HCT116 (cell line): ENCODE data around the gene BNIP5. TPM values are rescaled to one million over a fixed set of nuclear protein-coding genes. Genes with fewer than 3 reads are reported as not detected.

Experiments
- ATAC-seq: fragments of 200-7000 bp; cut with Tn5 transposase; 2 replicates; pipeline ENCODE4 v1.9.1; 2020; ENCODE audit warnings: mild to moderate bottlenecking, moderate library complexity
- BruUV-seq: library from RNA; stranded (reverse); fragments of 400-500 nt; replicated peaks from 2 replicates; lab custom pipeline; 2021; lab: Mats Ljungman, UMichigan
- CTCF ChIA-PET: fragments of 300-600 bp; sonication (Branson Sonifier 250); formaldehyde crosslinking; loops from one replicate; lab custom pipeline; 2021; ENCODE audit warnings: antibody characterized with exemption; lab: Charles Lee
- POLR2A ChIA-PET: fragments of 300-600, 350-600 bp; sonication (Branson Sonifier 250); formaldehyde crosslinking; loops from one replicate; lab custom pipeline; 2021; ENCODE audit warnings: antibody characterized with exemption; lab: Charles Lee
- RAD21 ChIA-PET, 2 experiments: fragments of 300-600 bp; sonication (Branson Sonifier 250); formaldehyde crosslinking; loops; one replicate each; lab custom pipeline; 2023; ENCODE audit warnings: low total read pairs in 2 of 2; ENCODE audit not compliant: uncharacterized antibody in 2 of 2, unreplicated experiment in 2 of 2, low non-redundant PET in 1 of 2; lab: Charles Lee
- DNase-seq: peaks from one replicate; pipeline ENCODE4 v3.0.0-alpha.2; 2010; ENCODE audit warnings: low read depth, low spot score
- H2AFZ ChIP-seq: fragments of 200-600 bp; shearing (Covaris generic), sonication (generic); 2 replicates; pipeline ENCODE4 v1.6.1; 2017; ENCODE audit warnings: low read depth, mixed run types, mixed read lengths, antibody characterized with exemption, low read length; ENCODE audit not compliant: poor library complexity, severe bottlenecking
- H3K27ac ChIP-seq: 2 replicates; pipeline ENCODE4 v1.5.1; 2012; ENCODE audit warnings: low read depth, low read length
- H3K27me3 ChIP-seq: fragments of 200-600 bp; sonication (generic); 2 replicates; pipeline ENCODE4 v1.6.1; 2016; ENCODE audit warnings: mixed run types, low read length, mixed read lengths; ENCODE audit not compliant: insufficient read depth
- H3K36me3 ChIP-seq, 2 experiments: fragments of 200-500 bp in 1 of 2; fragments of 200-600 bp in 1 of 2; sonication (Bioruptor generic) in 1 of 2; sonication (generic) in 1 of 2; 2 replicates each; pipeline versions ENCODE4 v1.5.1 to v1.6.1; 2014 to 2016; ENCODE audit warnings: low read length in 2 of 2, inconsistent platforms in 1 of 2, mixed read lengths in 1 of 2, mixed run types in 1 of 2; ENCODE audit not compliant: insufficient read depth in 2 of 2, control insufficient read depth in 1 of 2
- H3K4me1 ChIP-seq, 2 experiments: fragments of 200-600 bp in 1 of 2; sonication (generic) in 1 of 2; 2 replicates each; pipeline versions ENCODE4 v1.5.1 to v1.6.1; 2012 to 2017; ENCODE audit warnings: low read length in 2 of 2, inconsistent platforms in 1 of 2, mild to moderate bottlenecking in 1 of 2, mixed read lengths in 1 of 2, mixed run types in 1 of 2, moderate library complexity in 1 of 2; ENCODE audit not compliant: insufficient read depth in 2 of 2, control insufficient read depth in 1 of 2
- H3K4me2 ChIP-seq: fragments of 200-600 bp; sonication (generic); 2 replicates; pipeline ENCODE4 v1.6.1; 2017; ENCODE audit warnings: mixed run types, low read length, mixed read lengths
- H3K4me3 ChIP-seq, 2 experiments: fragments of 200-600 bp in 1 of 2; sonication (generic) in 1 of 2; replicated peaks in 1 of 2; 2 replicates each; pipeline ENCODE4 v1.5.1; 2011 to 2016; ENCODE audit warnings: low read length in 2 of 2, control low read depth in 1 of 2, low read depth in 1 of 2, mild to moderate bottlenecking in 1 of 2, mixed read lengths in 1 of 2, mixed run types in 1 of 2
- H3K79me2 ChIP-seq: fragments of 200-600 bp; sonication (generic); 2 replicates; pipeline ENCODE4 v1.6.1; 2017; ENCODE audit warnings: mild to moderate bottlenecking, mixed run types, low read length, moderate library complexity, mixed read lengths; ENCODE audit not compliant: insufficient read depth
- H3K9ac ChIP-seq: fragments of 200-600 bp; sonication (generic); 2 replicates; pipeline ENCODE4 v1.6.1; 2016; ENCODE audit warnings: low read length, mixed read lengths
- H3K9me2 ChIP-seq: fragments of 200-600 bp; sonication (generic), shearing (Covaris generic); 2 replicates; pipeline ENCODE4 v1.6.1; 2017; ENCODE audit warnings: mixed run types, mild to moderate bottlenecking, moderate library complexity; ENCODE audit not compliant: insufficient read depth
- H3K9me3 ChIP-seq, 2 experiments: fragments of 200-500 bp in 1 of 2; fragments of 200-600 bp in 1 of 2; sonication (Bioruptor generic) in 1 of 2; sonication (generic) in 1 of 2; 2 replicates each; pipeline ENCODE4 v1.6.1; 2014 to 2017; ENCODE audit warnings: low read length in 2 of 2, mixed read lengths in 2 of 2, inconsistent platforms in 1 of 2, low read depth in 1 of 2, mild to moderate bottlenecking in 1 of 2, mixed run types in 1 of 2, moderate library complexity in 1 of 2; ENCODE audit not compliant: control insufficient read depth in 1 of 2, insufficient read depth in 1 of 2
- H4K20me1 ChIP-seq: fragments of 200-600 bp; sonication (generic), shearing (Covaris generic); 2 replicates; pipeline ENCODE4 v1.6.1; 2017; ENCODE audit warnings: mixed run types, mild to moderate bottlenecking, moderate library complexity; ENCODE audit not compliant: insufficient read depth
- CBX3 ChIP-seq: IDR thresholded peaks from 2 replicates; pipeline ENCODE4 v1.6.1; 2012; ENCODE audit warnings: low read depth
- CEBPB ChIP-seq: IDR thresholded peaks from 2 replicates; pipeline ENCODE4 v1.6.1; 2012; ENCODE audit warnings: low read depth
- CTCF ChIP-seq, 3 experiments: fragments of 200-600 bp in 1 of 3; sonication (generic) in 1 of 3; IDR thresholded peaks in 2 of 3; conservative IDR thresholded peaks in 1 of 3; 2 replicates each; pipeline ENCODE4 v1.5.1; 2012 to 2017; ENCODE audit warnings: low read depth in 2 of 3, low read length in 2 of 3, antibody characterized with exemption in 1 of 3, borderline replicate concordance in 1 of 3, control low read depth in 1 of 3, mild to moderate bottlenecking in 1 of 3, mixed read lengths in 1 of 3, mixed run types in 1 of 3, moderate library complexity in 1 of 3; ENCODE audit not compliant: insufficient read depth in 1 of 3
- ELF1 ChIP-seq: IDR thresholded peaks from 2 replicates; pipeline ENCODE4 v1.6.1; 2012; ENCODE audit warnings: low read depth, borderline replicate concordance
- EZH2 ChIP-seq: fragments of 200-600 bp; sonication (generic); IDR thresholded peaks from 2 replicates; pipeline ENCODE4 v1.6.1; 2017; ENCODE audit warnings: antibody characterized with exemption, mixed run types
- EZH2phosphoT487 ChIP-seq: fragments of 200-600 bp; IDR thresholded peaks from 2 replicates; pipeline ENCODE4 v1.6.1; 2018; ENCODE audit warnings: antibody characterized with exemption, borderline replicate concordance
- FOSL1 ChIP-seq: IDR thresholded peaks from 2 replicates; pipeline ENCODE4 v1.6.1; 2012; ENCODE audit warnings: low read depth
- MAX ChIP-seq: IDR thresholded peaks from 2 replicates; pipeline ENCODE4 v1.6.1; 2012
- POLR2A ChIP-seq: IDR thresholded peaks from 2 replicates; pipeline ENCODE4 v1.7.0; 2011; ENCODE audit warnings: borderline replicate concordance; ENCODE audit not compliant: insufficient read depth, insufficient read length; ENCODE audit errors: extremely low read depth
- POLR2AphosphoS5 ChIP-seq: IDR thresholded peaks from 2 replicates; pipeline ENCODE4 v1.6.1; 2011; ENCODE audit warnings: mild to moderate bottlenecking, low read depth, low read length, moderate library complexity
- SP1 ChIP-seq: IDR thresholded peaks from 2 replicates; pipeline ENCODE4 v1.6.1; 2012; ENCODE audit warnings: low read depth
- TCF7L2 ChIP-seq: IDR thresholded peaks from 2 replicates; pipeline ENCODE4 v1.7.0; 2011; ENCODE audit warnings: borderline replicate concordance, inconsistent platforms; ENCODE audit not compliant: insufficient read depth, insufficient read length; ENCODE audit errors: extremely low read depth
- YY1 ChIP-seq: IDR thresholded peaks from 2 replicates; pipeline ENCODE4 v1.6.1; 2011; ENCODE audit warnings: low read length, low read depth, moderate library complexity, mild to moderate bottlenecking; ENCODE audit not compliant: insufficient replicate concordance; ENCODE audit errors: extremely low read depth
- ZNF274 ChIP-seq: fragments of 200-500 bp; sonication (Bioruptor generic); IDR thresholded peaks from 2 replicates; pipeline ENCODE4 v1.6.1; 2014; ENCODE audit warnings: mild to moderate bottlenecking, low read depth, low read length, inconsistent platforms
- intact Hi-C: fragments of 100-400 bp; cut with micrococcal nuclease; formaldehyde crosslinking; loops from 2 replicates; pipeline ENCODE4 v1.10.0; 2022
- total RNA-seq: library from RNA; stranded (reverse); gene quantifications from one replicate; pipeline ENCODE4 v1.2.1, GENCODE V29; 2021; ENCODE audit not compliant: unreplicated experiment

The BNIP5 gene
- total RNA-seq, 1 experiment from 2014 or later, result not detected

GRCh38 chr6:36337814-36338213, 1.1 kb upstream of the BNIP5 start:
- no peak for DNase-seq
- Histone ChIP-seq H3K9ac (no peak overlapping the region), H3K9me2 (no peaks in the 10 kb centered on the region), H3K4me1 (peaks cover 5 to 13% of the 10 kb centered on the region in 2 experiments), H4K20me1 (no peaks in the 10 kb centered on the region), H3K79me2 (no peaks in the 10 kb centered on the region), H3K4me2 (no peak overlapping the region), H3K27ac (no peak overlapping the region), H3K36me3 (no peaks in the 10 kb centered on the region), H2AFZ (no peak overlapping the region), H3K9me3 (no peaks in the 10 kb centered on the region), H3K4me3 (no peak overlapping the region), H3K27me3 (0 out of 2 replicates have a peak, but pooled peaks cover 6% of the 10 kb centered on the region)
- RAD21 ChIA-PET, result no interaction called here
- POLR2A ChIA-PET, result no interaction called here
- CTCF ChIA-PET, result interaction anchor here (0.8 kb wide), 1 partner anchor 9 kb away, joined by 6 read pairs; no protein-coding TSS in a partner anchor
- TF ChIP-seq MAX (no peak), EZH2phosphoT487 (no peak), SP1 (no peak), YY1 (no peak), ZNF274 (no peak), TCF7L2 (no peak), CTCF (IDR thresholded peaks at IDR 0.05 in 2 of 3, conservative IDR thresholded peaks at IDR 0.05 in 1 of 3; ENCODE audit: borderline replicate concordance in 1 of 3, insufficient read depth in 1 of 3, low read depth in 2 of 3, low read length in 2 of 3) (no peak), ELF1 (no peak), CEBPB (no peak), CBX3 (no peak), EZH2 (no peak), POLR2AphosphoS5 (no peak), POLR2A (no peak), FOSL1 (no peak)
- no TSS peak for BruUV-seq
- no peak for ATAC-seq
- intact Hi-C loops, result no loop called here
